WERI-Rb-1 (cell line): ENCODE measurements around the gene MAP2K6.

Source experiments
- DNase-seq: peaks from one replicate; pipeline ENCODE4 v3.0.0-alpha.2; 2020
- H3K27ac ChIP-seq: fragments of 250-450 bp; sonication (Bioruptor Pico); 2 replicates; pipeline ENCODE4 v1.5.1; 2020; ENCODE audit warnings: mild to moderate bottlenecking, moderate library complexity
- H3K27me3 ChIP-seq: fragments of 250-450 bp; sonication (Bioruptor Pico); 2 replicates; pipeline ENCODE4 v1.5.1; 2021; ENCODE audit warnings: mild to moderate bottlenecking, low read depth, moderate library complexity; ENCODE audit not compliant: insufficient read depth, severe bottlenecking
- H3K36me3 ChIP-seq: fragments of 250-450 bp; sonication (Bioruptor Pico); 2 replicates; pipeline ENCODE4 v1.5.1; 2020; ENCODE audit warnings: mild to moderate bottlenecking, moderate library complexity
- H3K4me3 ChIP-seq: 2 replicates; pipeline ENCODE4 v1.5.1; 2011; ENCODE audit warnings: low read depth, mild to moderate bottlenecking, control low read depth, low read length
- H3K9me3 ChIP-seq: fragments of 250-450 bp; sonication (Bioruptor Pico); 2 replicates; pipeline ENCODE4 v1.5.1; 2021; ENCODE audit warnings: mild to moderate bottlenecking, moderate library complexity; ENCODE audit not compliant: severe bottlenecking
- TF ChIP-seq, protein P1 (sequence below): IDR thresholded peaks from 2 replicates; pipeline ENCODE4 v1.5.1; 2011; ENCODE audit warnings: low read depth, mild to moderate bottlenecking, control low read depth, inconsistent platforms, low read length

Gene MAP2K6

DNA sequence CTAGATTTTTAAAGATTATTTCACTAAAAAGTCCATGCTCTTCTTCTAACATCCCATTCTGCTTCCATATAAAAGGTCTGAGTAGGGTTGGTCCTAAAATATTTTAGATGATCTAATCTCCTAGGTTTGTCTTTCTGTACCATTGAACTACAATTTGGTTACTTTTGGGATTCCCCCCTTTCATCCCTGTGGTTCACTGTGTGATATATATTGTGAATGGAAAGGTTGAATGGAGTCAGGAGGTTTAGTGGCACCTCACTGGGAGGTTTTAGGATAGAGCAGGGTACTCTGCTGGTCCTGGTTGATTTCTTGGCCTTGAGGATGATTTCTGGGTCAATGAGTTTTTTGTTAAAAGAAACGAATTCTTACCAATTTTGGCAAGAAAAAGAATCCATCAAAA is 29.5 kb downstream of the MAP2K6 start:
- H3K4me3 ChIP-seq = no peak overlapping the region
- TF ChIP-seq, protein P1, sequence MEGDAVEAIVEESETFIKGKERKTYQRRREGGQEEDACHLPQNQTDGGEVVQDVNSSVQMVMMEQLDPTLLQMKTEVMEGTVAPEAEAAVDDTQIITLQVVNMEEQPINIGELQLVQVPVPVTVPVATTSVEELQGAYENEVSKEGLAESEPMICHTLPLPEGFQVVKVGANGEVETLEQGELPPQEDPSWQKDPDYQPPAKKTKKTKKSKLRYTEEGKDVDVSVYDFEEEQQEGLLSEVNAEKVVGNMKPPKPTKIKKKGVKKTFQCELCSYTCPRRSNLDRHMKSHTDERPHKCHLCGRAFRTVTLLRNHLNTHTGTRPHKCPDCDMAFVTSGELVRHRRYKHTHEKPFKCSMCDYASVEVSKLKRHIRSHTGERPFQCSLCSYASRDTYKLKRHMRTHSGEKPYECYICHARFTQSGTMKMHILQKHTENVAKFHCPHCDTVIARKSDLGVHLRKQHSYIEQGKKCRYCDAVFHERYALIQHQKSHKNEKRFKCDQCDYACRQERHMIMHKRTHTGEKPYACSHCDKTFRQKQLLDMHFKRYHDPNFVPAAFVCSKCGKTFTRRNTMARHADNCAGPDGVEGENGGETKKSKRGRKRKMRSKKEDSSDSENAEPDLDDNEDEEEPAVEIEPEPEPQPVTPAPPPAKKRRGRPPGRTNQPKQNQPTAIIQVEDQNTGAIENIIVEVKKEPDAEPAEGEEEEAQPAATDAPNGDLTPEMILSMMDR = no peak
- no peaks in the 10 kb centered on the region for H3K36me3 ChIP-seq
- H3K27ac ChIP-seq = no peak overlapping the region
- no peaks in the 10 kb centered on the region for H3K9me3 ChIP-seq
- no peaks in the 10 kb centered on the region for H3K27me3 ChIP-seq
- no peak for DNase-seq

GRCh38 chr17:69445132-69445531 is 30.6 kb downstream of the MAP2K6 start:
- no peaks in the 10 kb centered on the region for H3K27me3 ChIP-seq
- DNase-seq = no peak
- TF ChIP-seq, protein P1 = no peak
- H3K4me3 ChIP-seq = no peak overlapping the region
- no peak overlapping the region for H3K27ac ChIP-seq
- no peaks in the 10 kb centered on the region for H3K36me3 ChIP-seq
- H3K9me3 ChIP-seq = no peaks in the 10 kb centered on the region

DNA sequence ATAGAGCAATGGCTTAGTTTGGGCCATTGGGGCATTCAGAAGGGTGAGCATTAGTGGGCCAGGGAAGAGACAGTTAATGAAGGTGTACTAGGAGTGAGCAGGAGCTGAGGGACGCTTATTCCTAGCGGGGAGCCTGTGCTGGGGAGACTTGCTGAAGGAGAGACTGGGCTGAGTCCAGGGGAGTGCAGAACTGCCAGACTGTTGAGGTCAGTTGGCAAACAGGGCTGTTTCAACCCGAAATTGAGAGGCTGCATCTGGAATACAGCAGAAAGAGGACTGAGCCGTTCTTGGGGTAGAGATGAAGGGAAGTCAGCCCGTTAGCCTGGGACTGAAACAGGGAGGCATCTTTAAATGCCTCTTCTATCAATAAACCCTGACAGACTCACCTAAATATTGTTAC is 33.2 kb downstream of the MAP2K6 start:
- TF ChIP-seq, protein P1 = no peak
- H3K4me3 ChIP-seq = no peak overlapping the region
- H3K27ac ChIP-seq = no peak overlapping the region
- no peaks in the 10 kb centered on the region for H3K36me3 ChIP-seq
- no peaks in the 10 kb centered on the region for H3K27me3 ChIP-seq
- no peaks in the 10 kb centered on the region for H3K9me3 ChIP-seq
- no peak for DNase-seq

GRCh38 chr17:69448431-69449102 is 34.1 kb downstream of the MAP2K6 start:
- TF ChIP-seq, protein P1 = no peak
- Histone ChIP-seq H3K36me3 (no peaks in the 10 kb centered on the region), H3K9me3 (no peaks in the 10 kb centered on the region), H3K4me3 (no peak overlapping the region), H3K27me3 (no peaks in the 10 kb centered on the region), H3K27ac (no peak overlapping the region)
- no peak for DNase-seq

DNA sequence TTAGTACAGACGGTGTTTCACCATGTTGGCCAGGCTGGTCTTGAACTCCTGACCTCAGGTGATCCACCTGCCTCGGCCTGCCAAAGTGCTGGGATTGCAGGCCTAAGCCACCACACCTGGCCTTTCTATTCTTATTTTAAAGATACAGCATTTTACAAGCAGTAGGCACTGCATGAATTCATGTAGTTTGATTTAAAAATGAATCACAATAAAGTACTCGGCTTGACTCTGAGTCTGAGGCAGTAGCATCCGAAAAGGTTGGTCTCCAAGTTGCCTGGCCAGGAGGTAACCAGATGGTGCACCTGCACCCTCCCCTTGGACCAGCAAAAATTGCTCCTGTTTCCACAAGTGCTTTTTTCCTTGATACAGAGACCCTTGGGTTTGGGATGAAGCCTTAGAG is 35.6 kb downstream of the MAP2K6 start:
- TF ChIP-seq, protein P1 = no peak
- H3K4me3 ChIP-seq = no peak overlapping the region
- no peak overlapping the region for H3K27ac ChIP-seq
- H3K36me3 ChIP-seq = no peaks in the 10 kb centered on the region
- no peaks in the 10 kb centered on the region for H3K9me3 ChIP-seq
- no peaks in the 10 kb centered on the region for H3K27me3 ChIP-seq
- DNase-seq = no peak

- H3K27me3 ChIP-seq = no peaks in the 10 kb centered on the region
- no peaks in the 10 kb centered on the region for H3K36me3 ChIP-seq
- no peak for DNase-seq
- no peaks in the 10 kb centered on the region for H3K9me3 ChIP-seq
- no peak overlapping the region for H3K27ac ChIP-seq
- H3K4me3 ChIP-seq = no peak overlapping the region
- TF ChIP-seq, protein P1 = no peak
Observed at GRCh38 chr17:69450918-69451317, 36.4 kb downstream of the MAP2K6 start.
